HK-2 (cell line): ENCODE data around the gene CIBAR2.

Experiments
- DNase-seq: peaks from one replicate; pipeline ENCODE4 v3.0.0-alpha.2; 2018; ENCODE audit not compliant: unreplicated experiment

Gene CIBAR2

GRCh38 chr16:85083051-85083639 is 29.1 kb downstream of the CIBAR2 start:
- no peak for DNase-seq

- DNase-seq: no peak
These were observed 29.9 kb downstream of the CIBAR2 start for GRCh38 chr16:85082173-85083050.

- DNase-seq: no peak
These were observed 30.5 kb downstream of the CIBAR2 start for GRCh38 chr16:85081765-85082164.

GRCh38 chr16:85081038-85081437 is 31.2 kb downstream of the CIBAR2 start:
- DNase-seq: no peak

- no peak for DNase-seq
These were observed 32.3 kb downstream of the CIBAR2 start for GRCh38 chr16:85079785-85080570.

GRCh38 chr16:85078952-85079351 is 33.3 kb downstream of the CIBAR2 start:
- DNase-seq: no peak

- no peak for DNase-seq
These were observed 34.0 kb downstream of the CIBAR2 start for GRCh38 chr16:85078226-85078625.

GRCh38 chr16:85077576-85078125 is 34.6 kb downstream of the CIBAR2 start:
- no peak for DNase-seq

GRCh38 chr16:85077039-85077438 is 35.2 kb downstream of the CIBAR2 start:
- DNase-seq: no peak

GRCh38 chr16:85075236-85075924 is 36.9 kb downstream of the CIBAR2 start:
- DNase-seq: no peak

- no peak for DNase-seq
These were observed 37.9 kb downstream of the CIBAR2 start for GRCh38 chr16:85074225-85074914.

GRCh38 chr16:85072947-85073346 is 39.3 kb downstream of the CIBAR2 start:
- no peak for DNase-seq

- no peak for DNase-seq
These were observed 40.0 kb downstream of the CIBAR2 start for GRCh38 chr16:85072076-85072860.

- no peak for DNase-seq
These were observed 43.1 kb downstream of the CIBAR2 start for GRCh38 chr16:85069171-85069570.

GRCh38 chr16:85068746-85069145 is 43.5 kb downstream of the CIBAR2 start:
- no peak for DNase-seq

- no peak for DNase-seq
These were observed 44.8 kb downstream of the CIBAR2 start for GRCh38 chr16:85067426-85067825.

- no peak for DNase-seq
These were observed 45.2 kb downstream of the CIBAR2 start for GRCh38 chr16:85067024-85067423.

- DNase-seq: no peak
These were observed 45.9 kb downstream of the CIBAR2 start for GRCh38 chr16:85066346-85066885.

- DNase-seq: no peak
These were observed 47.2 kb downstream of the CIBAR2 start for GRCh38 chr16:85065099-85065498.

- DNase-seq: no peak
These were observed 48.1 kb downstream of the CIBAR2 start for GRCh38 chr16:85064186-85064585.
